GM18498 (cell line): ENCODE data around the gene SRSF12.
"Not testable (repeated sequence)": the region's sequence is repeated elsewhere in the genome, so short reads cannot be mapped to it uniquely, and the experiment has no call there.

ENCODE experiments used
- ATAC-seq: cut with Tn5 transposase; IDR thresholded peaks from one replicate; pipeline ENCODE4 v1.9.1; 2021; ENCODE audit warnings: mild to moderate bottlenecking, moderate library complexity; ENCODE audit not compliant: unreplicated experiment

Gene SRSF12

DNA sequence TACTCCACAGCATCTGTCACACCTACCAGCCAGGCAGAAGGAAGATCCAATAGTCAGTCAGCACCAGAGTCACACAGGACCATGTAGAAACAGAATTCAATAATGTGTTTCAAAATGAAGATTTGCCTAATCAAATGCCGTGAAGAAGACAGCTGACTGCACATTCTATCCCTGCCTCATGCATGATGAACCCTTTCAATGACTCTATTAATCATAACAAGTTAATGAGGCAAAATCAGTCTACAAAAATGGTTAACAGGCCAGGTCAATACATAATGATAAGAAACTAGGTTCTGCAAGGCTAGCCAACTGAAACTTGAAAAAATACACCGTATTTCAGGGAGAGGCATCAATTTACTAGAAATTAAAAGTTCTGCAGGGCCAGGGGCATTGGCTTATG lies 44.0 kb downstream of the SRSF12 start:
- no peak for ATAC-seq

- no peak for ATAC-seq
Observed at GRCh38 chr6:89073014-89073620, 44.8 kb downstream of the SRSF12 start.

- ATAC-seq = no peak
Observed at GRCh38 chr6:89071036-89071435, 46.8 kb downstream of the SRSF12 start.

- no peak for ATAC-seq
Observed at GRCh38 chr6:89069536-89070163, 48.2 kb downstream of the SRSF12 start.

DNA sequence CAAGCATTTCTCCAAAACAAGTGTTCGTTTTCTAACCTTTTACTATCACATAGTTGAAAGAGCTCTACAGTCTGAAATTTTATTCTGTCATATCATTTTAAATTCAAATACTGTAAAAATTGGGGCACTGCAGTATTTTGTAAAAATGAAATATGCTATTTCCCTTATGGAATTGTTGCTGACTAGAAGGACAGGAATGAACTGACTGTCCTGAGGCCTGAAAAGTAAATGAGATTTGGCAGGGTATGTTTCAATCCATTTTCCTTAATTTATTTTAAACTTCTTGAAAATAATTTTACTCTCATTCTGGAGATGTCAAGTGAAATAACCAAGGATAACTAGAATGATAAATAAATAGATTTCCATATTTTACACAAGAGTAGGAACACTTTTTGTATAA lies 49.2 kb downstream of the SRSF12 start:
- ATAC-seq = no peak

DNA sequence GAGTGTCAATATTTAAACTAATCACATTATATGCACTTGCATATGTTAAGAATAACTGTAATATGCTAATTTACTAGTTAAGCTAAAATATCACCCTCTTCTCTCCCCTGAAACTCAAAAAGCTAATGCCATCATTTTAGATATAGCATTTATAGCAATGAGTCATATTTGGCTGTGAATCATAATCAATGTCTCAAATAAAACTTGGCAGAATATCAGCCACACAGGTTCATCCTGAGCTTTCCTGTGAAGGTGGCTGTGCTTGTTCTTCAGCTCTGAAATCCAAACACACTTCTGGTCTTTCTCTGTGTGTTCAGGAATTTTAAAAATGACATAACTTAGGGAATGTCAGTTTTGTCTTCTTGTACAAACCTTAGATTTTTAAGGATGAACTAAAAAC lies 50.1 kb downstream of the SRSF12 start:
- no peak for ATAC-seq

DNA sequence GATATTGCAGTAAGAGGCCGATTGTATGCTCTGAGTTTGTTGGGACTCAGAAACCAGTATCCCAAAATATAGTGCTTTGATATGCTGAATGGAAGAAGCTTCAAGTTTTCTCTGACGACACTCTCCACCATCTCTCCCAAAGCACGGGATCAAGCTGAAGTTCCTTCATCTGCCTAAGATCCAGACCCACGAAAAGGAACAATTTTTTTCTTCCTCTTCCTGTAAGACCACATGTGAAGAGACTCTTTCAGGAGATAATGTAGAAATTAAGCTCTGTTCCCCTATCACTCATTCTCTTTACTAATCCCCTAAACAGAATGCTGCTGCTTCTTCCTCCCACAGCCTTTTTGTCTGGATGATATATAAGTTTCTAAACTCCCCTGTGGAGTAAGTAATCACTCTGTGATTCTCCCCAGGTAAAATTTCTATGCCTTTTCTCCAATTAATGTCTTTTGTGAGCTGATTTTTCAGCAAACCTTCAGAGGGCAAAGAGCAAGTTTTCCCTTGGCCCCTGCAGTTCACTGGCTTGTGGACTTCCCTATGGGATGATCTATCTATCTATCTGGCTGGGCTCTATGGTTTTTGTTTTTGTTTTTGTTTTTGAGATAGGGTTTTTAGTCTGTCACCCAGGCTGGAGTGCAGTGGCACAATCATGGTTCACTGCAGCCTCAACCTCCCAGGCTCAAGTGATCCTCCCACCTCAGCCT lies 50.8 kb downstream of the SRSF12 start:
- no peak for ATAC-seq

DNA sequence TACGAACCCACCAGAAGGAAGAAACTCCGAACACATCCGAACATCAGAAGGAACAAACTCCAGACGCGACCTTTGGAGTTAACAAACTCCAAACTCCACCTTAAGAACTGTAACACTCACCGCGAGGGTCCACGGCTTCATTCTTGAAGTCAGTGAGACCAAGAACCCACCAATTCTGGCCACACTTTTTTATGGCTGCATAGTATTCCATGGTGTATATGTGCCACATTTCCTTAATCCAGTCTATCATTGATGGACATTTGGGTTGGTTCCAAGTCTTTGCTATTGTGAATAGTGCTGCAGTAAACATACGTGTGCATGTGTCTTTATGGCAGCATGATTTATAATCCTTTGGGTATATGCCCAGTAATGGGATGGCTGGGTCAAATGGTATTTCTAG lies 51.8 kb downstream of the SRSF12 start:
- not testable (repeated sequence) for ATAC-seq

GRCh38 chr6:89064931-89065330 lies 52.9 kb downstream of the SRSF12 start:
- ATAC-seq = not testable (repeated sequence)

DNA sequence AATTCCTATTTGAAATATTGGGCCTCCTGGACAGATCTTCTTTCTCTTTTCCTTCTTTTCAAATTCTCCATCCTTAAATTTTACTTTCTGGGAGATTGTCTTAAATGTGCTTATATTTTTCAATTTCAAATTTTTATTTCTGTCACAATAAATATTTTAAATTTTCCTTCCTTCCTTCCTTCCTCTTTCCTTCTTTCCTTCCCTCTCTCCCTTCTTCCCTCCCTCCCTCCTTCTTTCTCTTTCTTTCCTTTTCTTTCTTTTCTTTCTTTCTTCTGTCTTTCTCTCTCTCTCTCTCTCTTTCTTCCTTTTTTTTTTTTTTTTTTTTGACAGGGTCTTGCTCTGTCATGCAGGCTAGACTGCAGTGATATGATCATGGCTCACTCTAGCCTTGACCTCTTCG lies 54.0 kb downstream of the SRSF12 start:
- ATAC-seq = no peak

DNA sequence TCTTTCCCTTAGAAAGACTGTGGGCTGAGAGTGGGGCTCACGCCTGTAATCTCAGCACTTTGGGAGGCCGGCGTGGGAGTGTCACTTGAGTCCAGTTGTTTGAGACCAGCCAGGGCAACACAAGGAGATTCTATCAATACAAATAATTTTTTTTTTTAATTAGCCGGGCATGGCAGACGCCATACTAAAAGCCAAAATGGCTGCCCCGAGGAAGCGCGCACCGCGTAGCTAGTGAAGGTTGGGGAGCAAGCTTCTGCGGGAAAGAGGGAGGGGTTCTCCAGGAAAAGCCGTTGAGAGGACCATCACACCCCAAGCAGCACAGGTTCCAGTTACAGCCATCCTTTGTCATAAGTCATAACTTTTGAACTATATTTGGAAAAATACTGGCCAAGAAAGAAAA lies 58.6 kb downstream of the SRSF12 start:
- ATAC-seq = no peak

- no peak for ATAC-seq
Observed at GRCh38 chr6:89058627-89059026, 59.2 kb downstream of the SRSF12 start.

GRCh38 chr6:89057759-89058158 lies 60.1 kb downstream of the SRSF12 start:
- ATAC-seq = no peak

DNA sequence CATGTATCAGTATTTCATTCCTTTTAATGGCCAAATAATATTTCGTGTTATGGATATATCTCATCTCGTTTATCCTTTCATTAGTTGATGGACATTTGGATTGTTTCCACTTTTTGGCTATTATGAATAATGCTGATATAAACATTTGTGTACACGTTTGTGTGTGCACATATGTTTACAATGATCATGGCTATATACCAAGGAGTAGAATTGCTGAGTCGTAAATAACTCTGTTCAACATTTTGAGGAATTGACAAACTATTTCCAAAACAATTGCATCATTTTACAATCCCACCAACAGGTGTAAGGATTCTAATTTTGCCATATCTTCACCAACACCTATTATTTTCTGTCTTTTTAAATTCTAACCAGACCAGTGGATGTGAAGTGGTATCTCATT lies 63.7 kb downstream of the SRSF12 start:
- no peak for ATAC-seq

DNA sequence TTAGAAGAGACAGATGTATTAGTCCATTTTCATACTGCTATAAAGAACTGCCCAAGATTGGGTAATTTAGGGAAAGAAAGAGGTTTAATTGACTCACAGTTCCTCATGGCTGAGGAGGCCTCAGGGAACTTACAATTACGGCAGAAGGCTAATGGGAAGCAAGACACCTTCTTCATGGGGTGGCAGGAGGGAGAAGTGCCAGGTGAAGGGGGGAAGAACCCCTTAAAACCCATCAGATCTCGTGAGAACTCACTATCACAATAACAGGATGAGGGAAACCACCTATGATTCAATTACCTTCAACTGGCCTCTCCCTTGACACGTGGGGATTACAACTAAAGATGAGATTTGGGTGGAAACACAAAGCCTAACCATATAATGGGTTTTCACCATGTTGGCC lies 66.2 kb downstream of the SRSF12 start:
- no peak for ATAC-seq

GRCh38 chr6:89050697-89051096 lies 67.2 kb downstream of the SRSF12 start:
- no peak for ATAC-seq

DNA sequence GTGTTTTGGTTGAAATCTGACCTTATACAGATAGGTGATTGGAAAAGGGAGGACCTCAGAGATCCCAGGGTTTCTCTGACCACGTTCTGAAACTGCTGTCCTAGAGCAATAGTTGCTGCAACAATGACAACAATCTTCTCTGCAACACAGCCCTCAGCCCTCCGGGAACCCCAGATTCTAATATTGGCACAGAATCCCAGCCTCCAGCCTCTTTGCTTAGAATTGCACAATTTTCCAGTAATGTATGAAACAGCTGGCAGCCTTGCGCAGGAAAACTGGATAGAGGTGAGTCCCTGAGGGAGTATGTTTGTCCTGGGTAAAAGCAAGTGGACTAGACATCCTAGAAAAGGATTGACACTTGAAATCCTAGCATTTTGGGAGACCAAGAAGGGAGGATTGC lies 67.7 kb downstream of the SRSF12 start:
- ATAC-seq = no peak

GRCh38 chr6:89048985-89049384 lies 68.9 kb downstream of the SRSF12 start:
- no peak for ATAC-seq

DNA sequence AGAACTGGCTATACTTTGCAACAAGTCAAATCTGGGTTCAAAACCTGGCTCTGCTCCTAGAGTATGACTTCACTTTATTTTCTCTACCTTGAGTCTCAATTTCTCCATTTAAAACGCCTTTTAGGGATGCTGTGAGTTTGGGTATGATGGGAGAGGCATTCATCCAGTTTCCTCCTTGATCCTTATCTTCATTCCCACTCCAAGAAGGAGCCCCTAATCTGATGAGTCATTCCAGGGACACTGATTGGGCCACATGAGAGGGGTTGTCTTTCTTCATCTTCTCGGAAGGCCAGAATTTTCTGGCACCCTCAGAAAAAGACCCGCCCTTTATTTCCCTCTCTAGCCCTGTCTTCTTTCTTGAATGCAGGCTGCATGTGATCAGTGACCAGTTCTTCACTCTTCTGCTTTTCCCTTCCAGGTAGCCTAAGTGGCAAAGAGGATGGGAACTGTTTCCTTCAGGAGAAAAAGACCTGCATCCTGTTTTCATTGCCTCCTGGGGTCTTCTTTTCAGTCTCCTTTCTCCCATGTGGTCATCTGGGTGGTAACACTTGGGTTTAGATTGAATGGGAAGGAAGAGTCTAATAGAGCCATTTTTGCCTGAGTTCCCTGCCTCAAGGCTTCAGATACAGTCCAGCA lies 69.5 kb downstream of the SRSF12 start:
- ATAC-seq = no peak

DNA sequence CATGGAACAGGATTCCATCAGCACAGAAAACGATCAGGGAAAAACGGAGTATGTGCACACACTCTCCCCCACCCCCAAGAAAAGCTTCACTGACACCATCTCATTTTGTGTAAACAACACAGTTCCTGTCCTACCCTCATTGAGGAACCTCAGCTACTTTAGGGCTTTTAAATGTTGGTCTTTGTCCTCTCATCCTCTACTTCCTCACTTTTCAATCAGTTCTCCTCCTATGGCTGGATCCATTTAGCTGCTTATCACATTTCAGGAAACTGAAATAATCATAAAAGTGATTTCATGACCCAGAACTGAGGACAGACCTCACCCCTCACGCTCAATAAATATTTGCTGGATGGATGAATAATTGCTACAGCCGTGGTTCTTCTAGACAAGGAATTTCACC lies 70.4 kb downstream of the SRSF12 start:
- ATAC-seq = no peak
